K562 (cell line): ENCODE results near the gene COMP. TPM values are rescaled to one million over a fixed set of nuclear protein-coding genes. Genes with fewer than 3 reads are reported as not detected.

Experiments
- BDP1 ChIP-seq: IDR thresholded peaks from 3 replicates; pipeline ENCODE4 v1.6.1; 2011; ENCODE audit not compliant: insufficient read length, insufficient read depth
- KLF6 ChIP-seq: fragments of 250-450 bp; sonication (Bioruptor Pico); IDR thresholded peaks from 2 replicates; pipeline ENCODE4 v1.4.0; 2020; ENCODE audit warnings: mild to moderate bottlenecking, moderate library complexity, borderline replicate concordance
- RBM14 ChIP-seq: fragments of 200-400 bp; formaldehyde crosslinking; IDR thresholded peaks from 2 replicates; pipeline ENCODE4 v1.6.1; 2018; ENCODE audit warnings: low read depth, mild to moderate bottlenecking, low read length, moderate library complexity, borderline replicate concordance; ENCODE audit not compliant: insufficient read depth
- TFAM ChIP-seq: fragments of 250-450 bp; sonication (Bioruptor Pico); conservative IDR thresholded peaks from 2 replicates; pipeline ENCODE4 v1.5.0; 2021; ENCODE audit warnings: mild to moderate bottlenecking, moderate library complexity
- polyA plus RNA-seq, 8 experiments: library from polyadenylated mRNA; depleted of rRNA in 4 of 8; stranded (reverse) in 5 of 8; unstranded in 3 of 8; fragments of >200 nt; fragmentation: Nextera tagmentation in 2 of 8; fragmentation: Illumina TruSeq in 1 of 8; extraction: Ambion mirVana in 2 of 8; extraction: Trizol in 1 of 8; gene quantifications; 2 replicates each; pipeline versions ENCODE4 v1.2.1 to v1.2.3, GENCODE V29; 2011 to 2014; ENCODE audit warnings: inconsistent platforms in 1 of 8, missing spikeins in 1 of 8
- total RNA-seq, 7 experiments: library from RNA; depleted of rRNA in 6 of 7; stranded (reverse); fragments of >200 nt in 6 of 7; fragmentation: Illumina TruSeq in 2 of 7; extraction: Trizol in 2 of 7; gene quantifications; 2 replicates each; pipeline versions ENCODE4 v1.2.1 to v1.2.3, GENCODE V29; 2011 to 2021; ENCODE audit warnings: low replicate concordance in 1 of 7
- TF ChIP-seq, protein P1 (sequence below): fragments of 200-600 bp; sonication (generic); IDR thresholded peaks from one replicate; pipeline ENCODE4 v1.6.1; 2012; ENCODE audit warnings: mild to moderate bottlenecking, low read depth, low read length, inconsistent platforms
- TF ChIP-seq, protein P2 (sequence below), 2 experiments: fragments of 250-450 bp in 1 of 2; fragments of 450-650 bp in 1 of 2; sonication (Bioruptor Pico) in 1 of 2; IDR thresholded peaks; 2 replicates each; pipeline versions ENCODE4 v1.6.1 to v1.8.0; 2016 to 2021; ENCODE audit warnings: mild to moderate bottlenecking in 2 of 2, moderate library complexity in 2 of 2, missing compliant biosample characterization in 1 of 2, missing genetic modification characterization in 1 of 2
- TF ChIP-seq, protein P3 (sequence below), 2 experiments: fragments of 450-650 bp; IDR thresholded peaks; 2 replicates each; pipeline ENCODE4 v1.6.1; 2016

COMP gene
- total and polyA plus RNA-seq, 9 of the 15 experiments (the other 6 are each of a cell fraction or from before 2014, with no cell fraction given), result 0.07 TPM; not detected in 8

DNA sequence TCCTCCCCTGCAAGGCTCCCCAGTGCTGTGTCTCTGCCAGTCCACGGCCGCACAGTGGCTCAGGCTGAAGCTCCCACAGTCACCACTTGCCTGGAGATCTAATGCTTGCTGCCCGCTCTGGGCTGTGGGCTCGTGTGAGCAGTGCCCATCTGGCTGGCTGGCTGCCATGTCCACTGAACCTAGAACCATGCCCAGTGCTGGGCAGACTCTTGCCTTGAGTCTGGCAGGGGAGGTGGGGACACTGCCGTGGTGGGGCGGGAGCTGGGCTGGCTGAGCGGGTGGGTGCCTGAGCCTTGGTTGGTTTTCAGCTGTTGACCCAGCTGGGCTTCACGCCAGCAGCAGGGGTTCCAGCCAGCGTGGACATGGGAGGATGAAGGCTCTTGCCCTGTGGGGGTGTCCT lies 55.4 kb downstream of the COMP start (continued):
- TF ChIP-seq, protein P1, sequence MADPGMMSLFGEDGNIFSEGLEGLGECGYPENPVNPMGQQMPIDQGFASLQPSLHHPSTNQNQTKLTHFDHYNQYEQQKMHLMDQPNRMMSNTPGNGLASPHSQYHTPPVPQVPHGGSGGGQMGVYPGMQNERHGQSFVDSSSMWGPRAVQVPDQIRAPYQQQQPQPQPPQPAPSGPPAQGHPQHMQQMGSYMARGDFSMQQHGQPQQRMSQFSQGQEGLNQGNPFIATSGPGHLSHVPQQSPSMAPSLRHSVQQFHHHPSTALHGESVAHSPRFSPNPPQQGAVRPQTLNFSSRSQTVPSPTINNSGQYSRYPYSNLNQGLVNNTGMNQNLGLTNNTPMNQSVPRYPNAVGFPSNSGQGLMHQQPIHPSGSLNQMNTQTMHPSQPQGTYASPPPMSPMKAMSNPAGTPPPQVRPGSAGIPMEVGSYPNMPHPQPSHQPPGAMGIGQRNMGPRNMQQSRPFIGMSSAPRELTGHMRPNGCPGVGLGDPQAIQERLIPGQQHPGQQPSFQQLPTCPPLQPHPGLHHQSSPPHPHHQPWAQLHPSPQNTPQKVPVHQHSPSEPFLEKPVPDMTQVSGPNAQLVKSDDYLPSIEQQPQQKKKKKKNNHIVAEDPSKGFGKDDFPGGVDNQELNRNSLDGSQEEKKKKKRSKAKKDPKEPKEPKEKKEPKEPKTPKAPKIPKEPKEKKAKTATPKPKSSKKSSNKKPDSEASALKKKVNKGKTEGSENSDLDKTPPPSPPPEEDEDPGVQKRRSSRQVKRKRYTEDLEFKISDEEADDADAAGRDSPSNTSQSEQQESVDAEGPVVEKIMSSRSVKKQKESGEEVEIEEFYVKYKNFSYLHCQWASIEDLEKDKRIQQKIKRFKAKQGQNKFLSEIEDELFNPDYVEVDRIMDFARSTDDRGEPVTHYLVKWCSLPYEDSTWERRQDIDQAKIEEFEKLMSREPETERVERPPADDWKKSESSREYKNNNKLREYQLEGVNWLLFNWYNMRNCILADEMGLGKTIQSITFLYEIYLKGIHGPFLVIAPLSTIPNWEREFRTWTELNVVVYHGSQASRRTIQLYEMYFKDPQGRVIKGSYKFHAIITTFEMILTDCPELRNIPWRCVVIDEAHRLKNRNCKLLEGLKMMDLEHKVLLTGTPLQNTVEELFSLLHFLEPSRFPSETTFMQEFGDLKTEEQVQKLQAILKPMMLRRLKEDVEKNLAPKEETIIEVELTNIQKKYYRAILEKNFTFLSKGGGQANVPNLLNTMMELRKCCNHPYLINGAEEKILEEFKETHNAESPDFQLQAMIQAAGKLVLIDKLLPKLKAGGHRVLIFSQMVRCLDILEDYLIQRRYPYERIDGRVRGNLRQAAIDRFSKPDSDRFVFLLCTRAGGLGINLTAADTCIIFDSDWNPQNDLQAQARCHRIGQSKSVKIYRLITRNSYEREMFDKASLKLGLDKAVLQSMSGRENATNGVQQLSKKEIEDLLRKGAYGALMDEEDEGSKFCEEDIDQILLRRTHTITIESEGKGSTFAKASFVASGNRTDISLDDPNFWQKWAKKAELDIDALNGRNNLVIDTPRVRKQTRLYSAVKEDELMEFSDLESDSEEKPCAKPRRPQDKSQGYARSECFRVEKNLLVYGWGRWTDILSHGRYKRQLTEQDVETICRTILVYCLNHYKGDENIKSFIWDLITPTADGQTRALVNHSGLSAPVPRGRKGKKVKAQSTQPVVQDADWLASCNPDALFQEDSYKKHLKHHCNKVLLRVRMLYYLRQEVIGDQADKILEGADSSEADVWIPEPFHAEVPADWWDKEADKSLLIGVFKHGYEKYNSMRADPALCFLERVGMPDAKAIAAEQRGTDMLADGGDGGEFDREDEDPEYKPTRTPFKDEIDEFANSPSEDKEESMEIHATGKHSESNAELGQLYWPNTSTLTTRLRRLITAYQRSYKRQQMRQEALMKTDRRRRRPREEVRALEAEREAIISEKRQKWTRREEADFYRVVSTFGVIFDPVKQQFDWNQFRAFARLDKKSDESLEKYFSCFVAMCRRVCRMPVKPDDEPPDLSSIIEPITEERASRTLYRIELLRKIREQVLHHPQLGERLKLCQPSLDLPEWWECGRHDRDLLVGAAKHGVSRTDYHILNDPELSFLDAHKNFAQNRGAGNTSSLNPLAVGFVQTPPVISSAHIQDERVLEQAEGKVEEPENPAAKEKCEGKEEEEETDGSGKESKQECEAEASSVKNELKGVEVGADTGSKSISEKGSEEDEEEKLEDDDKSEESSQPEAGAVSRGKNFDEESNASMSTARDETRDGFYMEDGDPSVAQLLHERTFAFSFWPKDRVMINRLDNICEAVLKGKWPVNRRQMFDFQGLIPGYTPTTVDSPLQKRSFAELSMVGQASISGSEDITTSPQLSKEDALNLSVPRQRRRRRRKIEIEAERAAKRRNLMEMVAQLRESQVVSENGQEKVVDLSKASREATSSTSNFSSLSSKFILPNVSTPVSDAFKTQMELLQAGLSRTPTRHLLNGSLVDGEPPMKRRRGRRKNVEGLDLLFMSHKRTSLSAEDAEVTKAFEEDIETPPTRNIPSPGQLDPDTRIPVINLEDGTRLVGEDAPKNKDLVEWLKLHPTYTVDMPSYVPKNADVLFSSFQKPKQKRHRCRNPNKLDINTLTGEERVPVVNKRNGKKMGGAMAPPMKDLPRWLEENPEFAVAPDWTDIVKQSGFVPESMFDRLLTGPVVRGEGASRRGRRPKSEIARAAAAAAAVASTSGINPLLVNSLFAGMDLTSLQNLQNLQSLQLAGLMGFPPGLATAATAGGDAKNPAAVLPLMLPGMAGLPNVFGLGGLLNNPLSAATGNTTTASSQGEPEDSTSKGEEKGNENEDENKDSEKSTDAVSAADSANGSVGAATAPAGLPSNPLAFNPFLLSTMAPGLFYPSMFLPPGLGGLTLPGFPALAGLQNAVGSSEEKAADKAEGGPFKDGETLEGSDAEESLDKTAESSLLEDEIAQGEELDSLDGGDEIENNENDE, result no peak
- TF ChIP-seq, protein P2, sequence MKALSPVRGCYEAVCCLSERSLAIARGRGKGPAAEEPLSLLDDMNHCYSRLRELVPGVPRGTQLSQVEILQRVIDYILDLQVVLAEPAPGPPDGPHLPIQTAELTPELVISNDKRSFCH (CRISPR knock-in tag; IDR thresholded peaks at IDR 0.05), result no peak
- TF ChIP-seq, protein P2 (tag; IDR thresholded peaks at IDR 0.05), result no peak
- no peak for TF ChIP-seq BDP1
- no peak for TF ChIP-seq RBM14
- TF ChIP-seq KLF6, result no peak
- TF ChIP-seq, protein P3, sequence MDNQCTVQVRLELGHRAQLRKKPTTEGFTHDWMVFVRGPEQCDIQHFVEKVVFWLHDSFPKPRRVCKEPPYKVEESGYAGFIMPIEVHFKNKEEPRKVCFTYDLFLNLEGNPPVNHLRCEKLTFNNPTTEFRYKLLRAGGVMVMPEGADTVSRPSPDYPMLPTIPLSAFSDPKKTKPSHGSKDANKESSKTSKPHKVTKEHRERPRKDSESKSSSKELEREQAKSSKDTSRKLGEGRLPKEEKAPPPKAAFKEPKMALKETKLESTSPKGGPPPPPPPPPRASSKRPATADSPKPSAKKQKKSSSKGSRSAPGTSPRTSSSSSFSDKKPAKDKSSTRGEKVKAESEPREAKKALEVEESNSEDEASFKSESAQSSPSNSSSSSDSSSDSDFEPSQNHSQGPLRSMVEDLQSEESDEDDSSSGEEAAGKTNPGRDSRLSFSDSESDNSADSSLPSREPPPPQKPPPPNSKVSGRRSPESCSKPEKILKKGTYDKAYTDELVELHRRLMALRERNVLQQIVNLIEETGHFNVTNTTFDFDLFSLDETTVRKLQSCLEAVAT (IDR thresholded peaks at IDR 0.05), result no peak
- no peak for TF ChIP-seq TFAM (CRISPR knock-in tag)
- TF ChIP-seq, all 486 proteins: peak for 0
